PC-3 (cell line): Measurements from ENCODE around the gene SLC6A3. TPM values are rescaled to one million over a fixed set of nuclear protein-coding genes. Genes with fewer than 3 reads are reported as not detected.

ENCODE experiments used
- ATAC-seq: fragments of 200-7000 bp; cut with Tn5 transposase; 2 replicates; pipeline ENCODE4 v1.9.1; 2020; ENCODE audit warnings: mild to moderate bottlenecking, moderate library complexity
- BruUV-seq: library from RNA; stranded (reverse); fragments of 400-500 nt; replicated peaks from 2 replicates; lab custom pipeline; 2021; lab: Mats Ljungman, UMichigan
- CTCF ChIA-PET: fragments of 300-600 bp; sonication (Branson Sonifier 250); formaldehyde crosslinking; loops from one replicate; lab custom pipeline; 2022; ENCODE audit warnings: antibody characterized with exemption; lab: Charles Lee
- POLR2A ChIA-PET: fragments of 300-600 bp; sonication (Branson Sonifier 250); formaldehyde crosslinking; loops from one replicate; lab custom pipeline; 2022; ENCODE audit warnings: antibody characterized with exemption; ENCODE audit not compliant: unreplicated experiment; lab: Charles Lee
- DNase-seq: peaks from one replicate; pipeline ENCODE4 v3.0.0-alpha.2; 2015
- H2AFZ ChIP-seq: fragments of 300-600 bp; sonication (generic); 2 replicates; pipeline ENCODE4 v1.6.0; 2016; ENCODE audit warnings: antibody characterized with exemption, low read length
- H3F3A ChIP-seq: fragments of 300-600 bp; sonication (generic); one replicate; pipeline ENCODE4 v1.6.0; 2017; ENCODE audit warnings: antibody characterized with exemption, low read length, control low read depth, mild to moderate bottlenecking; ENCODE audit not compliant: unreplicated experiment
- H3K27ac ChIP-seq: fragments of 300-600 bp; sonication (generic); 2 replicates; pipeline ENCODE4 v1.5.1; 2016; ENCODE audit warnings: mild to moderate bottlenecking, low read length
- H3K27me3 ChIP-seq: fragments of 300-600 bp; sonication (generic); 2 replicates; pipeline ENCODE4 v1.6.1; 2016; ENCODE audit warnings: low read length, mixed read lengths
- H3K36me3 ChIP-seq: fragments of 300-600 bp; sonication (generic); 2 replicates; pipeline ENCODE4 v1.6.1; 2016; ENCODE audit warnings: low read depth, mixed run types, low read length, mixed read lengths
- H3K4me1 ChIP-seq: fragments of 300-600 bp; sonication (generic); 2 replicates; pipeline ENCODE4 v1.5.1; 2016; ENCODE audit warnings: low read length; ENCODE audit not compliant: insufficient read depth
- H3K4me2 ChIP-seq: fragments of 300-600 bp; sonication (generic); 2 replicates; pipeline ENCODE4 v1.6.0; 2016; ENCODE audit warnings: low read length
- H3K4me3 ChIP-seq: fragments of 300-600 bp; sonication (generic); 2 replicates; pipeline ENCODE4 v1.5.1; 2016; ENCODE audit warnings: mild to moderate bottlenecking, low read length, mixed read lengths
- H3K79me2 ChIP-seq: fragments of 300-600 bp; sonication (generic); 2 replicates; pipeline ENCODE4 v1.6.1; 2017; ENCODE audit warnings: low read length, mixed read lengths
- H3K9ac ChIP-seq: fragments of 300-600 bp; sonication (generic); 2 replicates; pipeline ENCODE4 v1.6.0; 2016; ENCODE audit warnings: mild to moderate bottlenecking, low read length
- H3K9me2 ChIP-seq: fragments of 300-600 bp; sonication (generic); replicated peaks from 2 replicates; pipeline ENCODE4 v1.6.1; 2016; ENCODE audit warnings: mixed run types, low read length, mixed read lengths
- H3K9me3 ChIP-seq: fragments of 300-600 bp; sonication (generic); 2 replicates; pipeline ENCODE4 v1.6.1; 2016; ENCODE audit warnings: low read length, mixed read lengths
- H4K20me1 ChIP-seq: fragments of 300-600 bp; sonication (generic); 2 replicates; pipeline ENCODE4 v1.6.1; 2016; ENCODE audit warnings: low read length, mixed read lengths
- EZH2 ChIP-seq: fragments of 300-600 bp; sonication (generic); IDR thresholded peaks from one replicate; pipeline ENCODE4 v1.6.1; 2017; ENCODE audit warnings: antibody characterized with exemption, mild to moderate bottlenecking, low read length; ENCODE audit not compliant: unreplicated experiment
- EZH2phosphoT487 ChIP-seq: fragments of 300-600 bp; sonication (generic); IDR thresholded peaks from 2 replicates; pipeline ENCODE4 v1.6.1; 2018; ENCODE audit warnings: mild to moderate bottlenecking, antibody characterized with exemption, low read length, borderline replicate concordance
- intact Hi-C: fragments of 100-400 bp; cut with micrococcal nuclease; formaldehyde crosslinking; loops from 2 replicates; pipeline ENCODE4 v1.9.0; 2023
- total RNA-seq: library from RNA; depleted of rRNA; stranded (reverse); fragments of >200 nt; gene quantifications from 2 replicates; pipeline ENCODE4 v1.2.3, GENCODE V29; 2014
- TF ChIP-seq, protein P1 (sequence below): fragments of 300-600 bp; sonication (generic); conservative IDR thresholded peaks from 2 replicates; pipeline ENCODE4 v1.5.1; 2017; ENCODE audit warnings: antibody characterized with exemption, low read depth, mild to moderate bottlenecking, low read length

Gene SLC6A3
- total RNA-seq, 1 experiment from 2014 or later: not detected

DNA sequence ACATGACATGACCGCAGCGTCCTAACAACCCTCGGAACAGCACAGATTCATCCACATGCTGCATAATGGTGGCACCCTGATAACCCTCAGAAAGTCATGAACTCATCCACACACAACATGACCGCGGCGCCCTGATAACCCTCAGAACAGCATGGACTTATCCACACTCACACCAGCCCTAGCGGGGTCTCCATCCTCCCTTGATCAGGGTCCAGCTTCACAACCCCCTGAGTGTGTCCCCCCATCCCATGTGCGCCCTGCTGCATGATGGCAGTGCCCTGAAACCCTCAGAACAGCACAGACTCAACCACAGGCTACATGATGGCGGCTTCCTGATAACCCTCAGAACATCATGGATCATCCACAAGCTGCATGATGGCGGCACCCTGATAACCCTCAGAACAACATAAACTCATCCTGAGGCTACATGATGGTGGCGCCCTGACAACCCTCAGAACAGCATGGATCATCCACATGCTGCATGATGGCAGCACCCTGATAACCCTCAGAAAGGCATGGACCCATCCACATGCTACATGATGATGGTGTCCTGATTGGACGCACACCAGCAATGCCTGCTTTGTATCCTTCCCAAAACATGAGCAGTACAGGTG lies 28.3 kb downstream of the SLC6A3 start:
- CTCF ChIA-PET: no interaction called here
- Histone ChIP-seq H3K36me3 (no peaks in the 10 kb centered on the region), H3K9me2 (no peaks in the 10 kb centered on the region), H3K79me2 (no peaks in the 10 kb centered on the region), H3K9ac (no peak overlapping the region), H2AFZ (no peak overlapping the region), H3K4me3 (no peak overlapping the region), H3K27me3 (no peaks in the 10 kb centered on the region), H3K4me2 (no peak overlapping the region), H3K27ac (no peak overlapping the region), H3F3A (no peaks in the 10 kb centered on the region), H4K20me1 (no peaks in the 10 kb centered on the region), H3K4me1 (no peaks in the 10 kb centered on the region), H3K9me3 (no peaks in the 10 kb centered on the region)
- TF ChIP-seq EZH2phosphoT487: no peak
- TF ChIP-seq, protein P1, sequence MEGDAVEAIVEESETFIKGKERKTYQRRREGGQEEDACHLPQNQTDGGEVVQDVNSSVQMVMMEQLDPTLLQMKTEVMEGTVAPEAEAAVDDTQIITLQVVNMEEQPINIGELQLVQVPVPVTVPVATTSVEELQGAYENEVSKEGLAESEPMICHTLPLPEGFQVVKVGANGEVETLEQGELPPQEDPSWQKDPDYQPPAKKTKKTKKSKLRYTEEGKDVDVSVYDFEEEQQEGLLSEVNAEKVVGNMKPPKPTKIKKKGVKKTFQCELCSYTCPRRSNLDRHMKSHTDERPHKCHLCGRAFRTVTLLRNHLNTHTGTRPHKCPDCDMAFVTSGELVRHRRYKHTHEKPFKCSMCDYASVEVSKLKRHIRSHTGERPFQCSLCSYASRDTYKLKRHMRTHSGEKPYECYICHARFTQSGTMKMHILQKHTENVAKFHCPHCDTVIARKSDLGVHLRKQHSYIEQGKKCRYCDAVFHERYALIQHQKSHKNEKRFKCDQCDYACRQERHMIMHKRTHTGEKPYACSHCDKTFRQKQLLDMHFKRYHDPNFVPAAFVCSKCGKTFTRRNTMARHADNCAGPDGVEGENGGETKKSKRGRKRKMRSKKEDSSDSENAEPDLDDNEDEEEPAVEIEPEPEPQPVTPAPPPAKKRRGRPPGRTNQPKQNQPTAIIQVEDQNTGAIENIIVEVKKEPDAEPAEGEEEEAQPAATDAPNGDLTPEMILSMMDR: no peak
- no peak for TF ChIP-seq EZH2
- DNase-seq (no peak), ATAC-seq (no peak)
- POLR2A ChIA-PET: no interaction called here
- intact Hi-C loops: no loop called here
- BruUV-seq: no TSS peak

DNA sequence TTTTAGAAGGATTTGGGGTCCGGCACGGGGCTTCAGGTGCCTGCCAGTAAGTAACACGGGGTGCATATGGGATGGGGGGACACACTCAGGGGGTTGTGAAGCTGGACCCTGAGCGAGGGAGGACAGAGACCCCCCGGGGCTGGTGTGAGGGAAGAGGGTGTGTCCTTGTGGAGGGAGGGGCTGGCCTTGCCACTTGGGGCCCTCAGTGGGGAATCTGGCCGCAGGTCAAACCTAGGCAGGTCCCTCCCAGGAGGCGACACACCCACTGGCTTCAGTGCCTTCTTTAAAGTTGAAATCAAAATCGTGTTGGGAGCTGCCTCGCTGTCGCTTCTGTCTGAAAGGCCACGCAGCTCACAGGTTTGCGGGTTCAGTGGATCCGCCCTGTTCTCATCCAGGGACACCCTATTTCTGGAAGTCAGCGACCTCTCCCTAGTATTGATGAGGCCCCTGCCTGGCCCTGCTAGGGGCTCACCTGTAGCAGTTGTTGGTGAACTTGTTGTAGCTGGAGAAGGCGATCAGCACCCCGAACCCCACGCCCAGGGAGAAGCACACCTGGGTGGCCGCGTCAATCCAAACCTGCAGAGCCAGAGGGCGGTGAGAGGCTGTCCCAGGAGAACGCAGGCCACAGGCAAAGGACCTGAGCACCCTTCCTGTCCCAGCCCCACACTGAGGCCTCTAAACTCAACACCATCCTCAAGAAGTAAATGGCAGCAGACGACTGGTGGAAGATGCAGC lies 29.4 kb downstream of the SLC6A3 start:
- H3K4me1 ChIP-seq: no peaks in the 10 kb centered on the region
- H2AFZ ChIP-seq: no peak overlapping the region
- intact Hi-C loops: no loop called here
- no peak overlapping the region for H3K4me3 ChIP-seq
- CTCF ChIA-PET: no interaction called here
- no peaks in the 10 kb centered on the region for H3K79me2 ChIP-seq
- H3K9me2 ChIP-seq: no peaks in the 10 kb centered on the region
- no peaks in the 10 kb centered on the region for H4K20me1 ChIP-seq
- no peak overlapping the region for H3K27ac ChIP-seq
- DNase-seq (no peak), ATAC-seq (no peak)
- BruUV-seq: no TSS peak
- no peak overlapping the region for H3K9ac ChIP-seq
- H3K4me2 ChIP-seq: no peak overlapping the region
- no peaks in the 10 kb centered on the region for H3F3A ChIP-seq
- TF ChIP-seq EZH2phosphoT487 (no peak), EZH2 (no peak)
- TF ChIP-seq, protein P1: no peak
- no peaks in the 10 kb centered on the region for H3K9me3 ChIP-seq
- H3K36me3 ChIP-seq: no peaks in the 10 kb centered on the region
- POLR2A ChIA-PET: no interaction called here
- no peaks in the 10 kb centered on the region for H3K27me3 ChIP-seq

DNA sequence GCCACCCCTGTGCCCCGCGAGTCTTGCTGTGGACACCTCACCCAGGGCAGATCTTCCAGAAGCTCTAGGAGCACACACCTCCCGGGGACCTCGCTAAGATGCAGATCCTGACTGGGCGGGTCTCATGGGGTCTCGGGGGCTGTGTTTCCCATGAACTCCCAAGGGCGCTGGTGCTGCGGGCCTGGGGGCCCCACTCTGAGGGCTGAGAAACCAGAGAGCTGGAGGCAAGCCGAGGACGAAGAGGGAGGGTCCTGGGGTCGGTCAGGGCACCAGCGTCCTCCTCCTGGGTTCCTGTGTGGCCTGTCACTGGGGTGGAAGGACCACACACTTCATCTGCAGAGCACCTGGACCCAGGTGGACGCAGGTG lies 30.2 kb downstream of the SLC6A3 start:
- H3F3A ChIP-seq: no peaks in the 10 kb centered on the region
- no peaks in the 10 kb centered on the region for H3K4me1 ChIP-seq
- DNase-seq (no peak), ATAC-seq (no peak; the same call in 1 of the 2 replicates)
- no peaks in the 10 kb centered on the region for H3K79me2 ChIP-seq
- no peaks in the 10 kb centered on the region for H3K9me3 ChIP-seq
- no peak overlapping the region for H2AFZ ChIP-seq
- BruUV-seq: no TSS peak
- CTCF ChIA-PET: no interaction called here
- no peak overlapping the region for H3K4me3 ChIP-seq
- no peaks in the 10 kb centered on the region for H3K9me2 ChIP-seq
- intact Hi-C loops: no loop called here
- no peak overlapping the region for H3K27ac ChIP-seq
- H3K4me2 ChIP-seq: no peak overlapping the region
- TF ChIP-seq, protein P1: no peak
- TF ChIP-seq EZH2: no peak
- TF ChIP-seq EZH2phosphoT487: no peak
- POLR2A ChIA-PET: no interaction called here
- no peak overlapping the region for H3K9ac ChIP-seq
- no peaks in the 10 kb centered on the region for H4K20me1 ChIP-seq
- H3K36me3 ChIP-seq: no peaks in the 10 kb centered on the region
- H3K27me3 ChIP-seq: no peaks in the 10 kb centered on the region
